Smooth muscle cell (in vitro differentiated cells): ENCODE results near the gene ANGPTL4. TPM values are rescaled to one million over a fixed set of nuclear protein-coding genes. Genes with fewer than 3 reads are reported as not detected.

ENCODE experiments used
- DNase-seq: peaks from one replicate; lab custom pipeline; 2025; ENCODE audit not compliant: unreplicated experiment; lab: John Stamatoyannopoulos, UW
- H2AFZ ChIP-seq: fragments of 200-600 bp; sonication (generic); 2 replicates; pipeline ENCODE4 v1.6.0; 2016; ENCODE audit warnings: antibody characterized with exemption, low read depth, mild to moderate bottlenecking
- H3F3A ChIP-seq: fragments of 200-600 bp; sonication (generic); 2 replicates; pipeline ENCODE4 v1.6.0; 2017; ENCODE audit warnings: antibody characterized with exemption, low read depth
- H3K27ac ChIP-seq: fragments of 200-600 bp; sonication (generic); 2 replicates; pipeline ENCODE4 v1.5.1; 2016; ENCODE audit warnings: low read depth, mild to moderate bottlenecking
- H3K27me3 ChIP-seq: fragments of 200-600 bp; sonication (generic); 2 replicates; pipeline ENCODE4 v1.6.1; 2016; ENCODE audit warnings: low read depth, mild to moderate bottlenecking
- H3K36me3 ChIP-seq: fragments of 200-600 bp; sonication (generic); 2 replicates; pipeline ENCODE4 v1.5.1; 2016; ENCODE audit warnings: low read depth
- H3K4me1 ChIP-seq: fragments of 200-600 bp; sonication (generic); 2 replicates; pipeline ENCODE4 v1.5.1; 2016; ENCODE audit warnings: low read depth
- H3K4me2 ChIP-seq: fragments of 200-600 bp; sonication (generic); 2 replicates; pipeline ENCODE4 v1.6.0; 2016; ENCODE audit warnings: mild to moderate bottlenecking
- H3K4me3 ChIP-seq: fragments of 200-600 bp; sonication (generic); 2 replicates; pipeline ENCODE4 v1.5.1; 2016; ENCODE audit warnings: mild to moderate bottlenecking
- H3K79me2 ChIP-seq: fragments of 200-600 bp; sonication (generic); 2 replicates; pipeline ENCODE4 v1.6.0; 2016; ENCODE audit warnings: low read depth, mild to moderate bottlenecking
- H3K9ac ChIP-seq: fragments of 200-600 bp; sonication (generic); 2 replicates; pipeline ENCODE4 v1.6.0; 2016; ENCODE audit warnings: low read depth
- H3K9me3 ChIP-seq: fragments of 200-600 bp; sonication (generic); replicated peaks from 2 replicates; pipeline ENCODE4 v1.5.1; 2016; ENCODE audit warnings: low read depth
- H4K20me1 ChIP-seq: fragments of 200-600 bp; sonication (generic); 2 replicates; pipeline ENCODE4 v1.6.0; 2016; ENCODE audit warnings: low read depth
- CTCF ChIP-seq: fragments of 200-600 bp; sonication (generic); IDR thresholded peaks from 2 replicates; pipeline ENCODE4 v1.5.1; 2017; ENCODE audit warnings: borderline replicate concordance, mild to moderate bottlenecking, antibody characterized with exemption; ENCODE audit not compliant: insufficient read depth, poor library complexity, severe bottlenecking
- WGBS: methylation state at CpG from one replicate; pipeline ENCODE4 v1.1.7; 2016; ENCODE audit warnings: low lambda C conversion rate; 5-methylcytosine and 5-hydroxymethylcytosine counted together
- polyA plus RNA-seq: library from polyadenylated mRNA; unstranded; fragments of >200 nt; fragmentation: Nextera tagmentation; extraction: Ambion mirVana; gene quantifications from 2 replicates; pipeline ENCODE4 v1.2.1, GENCODE V29; 2016
- total RNA-seq: library from RNA; depleted of rRNA; stranded (reverse); fragments of >200 nt; gene quantifications from 2 replicates; pipeline ENCODE4 v1.2.3, GENCODE V29; 2014

The ANGPTL4 gene
- total and polyA plus RNA-seq, 2 experiments from 2014 or later = 10.2 to 18.7 TPM

DNA sequence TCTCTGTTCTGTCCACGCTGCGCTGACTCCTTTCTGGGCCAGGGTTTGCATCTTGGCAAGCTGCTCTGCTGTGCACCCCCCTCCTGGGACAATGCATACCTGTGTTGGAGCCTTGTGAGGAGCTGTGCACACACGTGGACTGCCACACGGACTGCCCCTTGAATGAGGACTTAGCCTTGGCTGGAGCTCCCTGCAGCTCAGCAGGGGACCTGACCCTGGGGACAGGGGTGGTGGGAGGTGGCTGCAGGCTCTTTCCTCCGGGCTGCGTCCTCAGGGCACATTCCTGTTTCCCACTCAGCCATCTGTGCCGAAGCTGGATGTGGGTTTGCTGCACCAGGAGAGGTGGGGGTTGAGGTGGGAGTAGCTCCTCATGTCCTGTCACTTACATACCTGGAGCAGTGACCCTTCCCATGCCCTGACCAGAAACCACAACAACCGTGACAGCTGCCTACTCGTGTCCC is 34.4 kb downstream of the ANGPTL4 start:
- Histone ChIP-seq H3K9me3 (no peaks in the 10 kb centered on the region), H3K4me3 (no peak overlapping the region), H3K27me3 (no peaks in the 10 kb centered on the region), H3K79me2 (peaks cover 59% of the 10 kb centered on the region), H4K20me1 (peaks cover 89% of the 10 kb centered on the region), H3K9ac (no peak overlapping the region), H3K4me1 (no peaks in the 10 kb centered on the region), H3K27ac (no peak overlapping the region), H3K4me2 (no peak overlapping the region), H3F3A (no peaks in the 10 kb centered on the region), H2AFZ (no peak overlapping the region), H3K36me3 (no peaks in the 10 kb centered on the region)
- TF ChIP-seq CTCF = no peak
- WGBS = 83% methylated on average over 9 of the region's 9 CpGs
- no peak for DNase-seq

- no peak for DNase-seq
- no peak overlapping the region for H2AFZ ChIP-seq
- no peaks in the 10 kb centered on the region for H3K9me3 ChIP-seq
- H4K20me1 ChIP-seq = peaks cover 75% of the 10 kb centered on the region
- no peak overlapping the region for H3K4me2 ChIP-seq
- no peaks in the 10 kb centered on the region for H3K4me1 ChIP-seq
- no peak overlapping the region for H3K9ac ChIP-seq
- no peaks in the 10 kb centered on the region for H3F3A ChIP-seq
- TF ChIP-seq CTCF = no peak
- H3K36me3 ChIP-seq = no peaks in the 10 kb centered on the region
- H3K27ac ChIP-seq = no peak overlapping the region
- WGBS = 97% methylated on average over 32 of the region's 34 CpGs
- peaks cover 45% of the 10 kb centered on the region for H3K79me2 ChIP-seq
- no peaks in the 10 kb centered on the region for H3K27me3 ChIP-seq
- no peak overlapping the region for H3K4me3 ChIP-seq
Observed at GRCh38 chr19:8399681-8400188, 35.8 kb downstream of the ANGPTL4 start.

GRCh38 chr19:8401981-8402411 is 38.0 kb downstream of the ANGPTL4 start:
- Histone ChIP-seq H3K9ac (no peak overlapping the region), H3K27ac (no peak overlapping the region), H2AFZ (no peak overlapping the region), H3K4me1 (no peaks in the 10 kb centered on the region), H3F3A (no peaks in the 10 kb centered on the region), H3K27me3 (no peaks in the 10 kb centered on the region), H4K20me1 (peaks cover 53% of the 10 kb centered on the region), H3K36me3 (no peaks in the 10 kb centered on the region), H3K9me3 (no peaks in the 10 kb centered on the region), H3K4me2 (no peak overlapping the region), H3K4me3 (no peak overlapping the region), H3K79me2 (peaks cover 24% of the 10 kb centered on the region)
- WGBS = 96% methylated on average over 18 of the region's 21 CpGs
- no peak for DNase-seq
- no peak for TF ChIP-seq CTCF

DNA sequence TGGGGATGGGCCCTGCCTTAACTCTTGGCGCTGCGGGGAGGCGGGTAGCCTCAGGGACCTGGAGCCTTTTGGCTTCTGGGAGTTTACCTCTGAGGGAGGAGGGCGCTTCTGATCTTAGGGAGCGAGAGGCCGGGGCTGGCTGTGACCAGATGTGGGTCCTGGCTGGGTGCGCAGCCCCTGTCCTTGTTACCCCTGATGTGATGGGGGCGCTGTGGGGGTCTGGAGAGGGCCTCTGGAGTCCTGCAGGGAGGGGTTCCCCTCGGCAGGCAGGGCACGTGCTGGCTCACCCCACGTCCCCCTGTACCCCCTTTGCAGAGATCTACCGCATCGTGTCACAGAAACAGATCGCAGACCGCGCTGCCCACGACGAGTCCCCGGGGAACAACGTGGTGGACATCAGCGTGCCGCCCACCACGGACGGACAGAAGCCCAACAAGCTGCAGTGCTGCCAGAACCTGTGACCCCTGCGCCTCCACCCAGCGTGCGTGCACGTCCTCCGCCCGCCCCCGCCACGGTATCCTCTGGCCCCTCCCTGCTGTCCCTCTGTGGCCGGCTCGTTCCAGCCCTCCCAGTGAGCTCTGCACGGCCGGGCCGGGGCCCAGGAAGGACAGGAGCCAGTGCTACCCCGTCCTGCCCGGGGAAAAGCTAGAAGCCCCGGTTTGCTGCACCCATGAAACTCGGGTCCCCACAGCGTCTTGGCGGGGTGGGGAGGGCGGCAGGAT is 39.3 kb downstream of the ANGPTL4 start:
- Histone ChIP-seq H3K27me3 (no peaks in the 10 kb centered on the region), H3K4me2 (no peak overlapping the region), H3K9me3 (no peaks in the 10 kb centered on the region), H3K4me1 (no peaks in the 10 kb centered on the region), H3K36me3 (no peaks in the 10 kb centered on the region), H3K79me2 (peaks cover 13% of the 10 kb centered on the region), H3K4me3 (no peak overlapping the region), H4K20me1 (peaks cover 40% of the 10 kb centered on the region), H3K9ac (no peak overlapping the region), H3F3A (no peaks in the 10 kb centered on the region), H2AFZ (no peak overlapping the region), H3K27ac (no peak overlapping the region)
- WGBS = 99% methylated on average over 20 of the region's 44 CpGs
- no peak for TF ChIP-seq CTCF
- DNase-seq = no peak
